Esophagus muscularis mucosa (tissue), 4 donors: ENCODE results near the gene B3GNT5.

Experiments
- EP300 ChIP-seq: sonication (generic); formaldehyde crosslinking; IDR thresholded peaks from one replicate; pipeline ENCODE4 v1.6.1; 2017; ENCODE audit warnings: antibody characterized with exemption
- POLR2A ChIP-seq: fragments of 450-650 bp; IDR thresholded peaks from one replicate; pipeline ENCODE4 v1.6.1; 2017; ENCODE audit warnings: antibody characterized with exemption, moderate library complexity, mild to moderate bottlenecking, low read depth
- POLR2AphosphoS5 ChIP-seq, 2 donors: sonication (generic); formaldehyde crosslinking; IDR thresholded peaks; one replicate each; pipeline ENCODE4 v1.6.1; 2017; ENCODE audit warnings: antibody characterized with exemption in 2 of 2
- TF ChIP-seq, protein P1 (sequence below), 3 experiments: fragments of 200-600 bp in 2 of 3; fragments of 450-650 bp in 1 of 3; sonication (generic) in 2 of 3; IDR thresholded peaks; one replicate each; pipeline ENCODE4 v1.5.1; 2017 to 2019; ENCODE audit warnings: antibody characterized with exemption in 3 of 3, mild to moderate bottlenecking in 2 of 3, moderate library complexity in 1 of 3

DNA sequence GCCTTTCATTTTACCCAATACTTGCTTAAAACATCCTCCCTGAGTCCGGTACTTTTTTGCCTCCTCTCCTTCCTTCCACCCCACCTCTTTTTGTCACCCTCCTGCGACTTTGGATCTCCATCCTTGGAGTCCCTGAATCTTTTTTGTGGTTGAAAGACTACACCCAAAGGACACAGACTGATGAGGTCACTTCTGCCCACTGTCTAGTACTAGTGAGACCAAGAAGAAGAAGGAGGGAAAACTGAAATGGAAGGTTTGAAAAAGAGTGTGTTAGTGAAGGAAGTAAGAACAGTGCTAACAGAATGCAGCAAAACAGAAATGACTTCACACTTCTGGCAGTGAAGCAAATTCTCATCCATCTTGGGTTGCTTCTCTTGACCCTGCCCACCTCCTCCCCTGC is 6.6 kb downstream of the B3GNT5 start:
- TF ChIP-seq, protein P1, sequence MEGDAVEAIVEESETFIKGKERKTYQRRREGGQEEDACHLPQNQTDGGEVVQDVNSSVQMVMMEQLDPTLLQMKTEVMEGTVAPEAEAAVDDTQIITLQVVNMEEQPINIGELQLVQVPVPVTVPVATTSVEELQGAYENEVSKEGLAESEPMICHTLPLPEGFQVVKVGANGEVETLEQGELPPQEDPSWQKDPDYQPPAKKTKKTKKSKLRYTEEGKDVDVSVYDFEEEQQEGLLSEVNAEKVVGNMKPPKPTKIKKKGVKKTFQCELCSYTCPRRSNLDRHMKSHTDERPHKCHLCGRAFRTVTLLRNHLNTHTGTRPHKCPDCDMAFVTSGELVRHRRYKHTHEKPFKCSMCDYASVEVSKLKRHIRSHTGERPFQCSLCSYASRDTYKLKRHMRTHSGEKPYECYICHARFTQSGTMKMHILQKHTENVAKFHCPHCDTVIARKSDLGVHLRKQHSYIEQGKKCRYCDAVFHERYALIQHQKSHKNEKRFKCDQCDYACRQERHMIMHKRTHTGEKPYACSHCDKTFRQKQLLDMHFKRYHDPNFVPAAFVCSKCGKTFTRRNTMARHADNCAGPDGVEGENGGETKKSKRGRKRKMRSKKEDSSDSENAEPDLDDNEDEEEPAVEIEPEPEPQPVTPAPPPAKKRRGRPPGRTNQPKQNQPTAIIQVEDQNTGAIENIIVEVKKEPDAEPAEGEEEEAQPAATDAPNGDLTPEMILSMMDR (IDR thresholded peaks at IDR 0.05), result no peak
- TF ChIP-seq POLR2A (no peak), POLR2AphosphoS5 (IDR thresholded peaks at IDR 0.05) (no peak), EP300 (no peak)
